HG03066 (cell line): Measurements from ENCODE around the gene IKZF2.

ENCODE experiments used
- ATAC-seq: cut with Tn5 transposase; IDR thresholded peaks from one replicate; pipeline ENCODE4 v1.9.1; 2021; ENCODE audit warnings: low read depth; ENCODE audit not compliant: unreplicated experiment

Gene IKZF2

DNA sequence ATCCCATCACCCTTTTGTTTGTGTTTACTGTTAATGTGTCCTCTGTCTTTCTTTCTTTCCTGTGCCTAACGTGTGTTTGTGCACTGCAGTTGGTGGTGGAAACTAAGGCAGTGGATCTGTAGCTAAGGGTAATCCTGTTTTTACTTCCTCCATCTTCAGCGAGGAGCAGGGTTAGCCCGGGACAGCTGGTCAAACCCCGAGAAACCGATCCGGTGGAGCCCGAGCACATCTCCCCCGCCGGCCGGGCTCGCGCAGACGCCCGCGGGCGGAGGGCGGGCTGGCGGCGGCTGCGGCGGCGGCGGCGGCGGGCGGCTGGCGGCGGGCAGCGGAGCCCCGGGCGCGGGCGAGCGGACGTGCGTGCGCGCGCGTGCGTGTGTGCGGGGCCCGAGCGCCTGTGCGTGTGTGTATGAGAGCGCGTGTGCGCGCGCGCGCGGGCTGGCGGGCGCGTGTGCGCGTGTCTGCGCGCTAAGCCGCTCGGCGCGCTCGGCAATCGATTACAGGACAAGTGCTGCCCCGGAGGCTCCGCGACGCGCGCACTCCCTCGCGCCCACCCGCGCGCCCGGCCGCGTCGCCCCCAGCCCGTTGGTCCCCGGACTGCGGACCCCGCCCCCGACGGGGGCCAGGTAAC lies at the start of gene IKZF2:
Gene IKZF2, minus strand, starts transcription at position 176 of the 628 bp plus-strand sequence. CDS start 2,983 bp downstream, outside the sequence.
- peak; percentile 58 for ATAC-seq

DNA sequence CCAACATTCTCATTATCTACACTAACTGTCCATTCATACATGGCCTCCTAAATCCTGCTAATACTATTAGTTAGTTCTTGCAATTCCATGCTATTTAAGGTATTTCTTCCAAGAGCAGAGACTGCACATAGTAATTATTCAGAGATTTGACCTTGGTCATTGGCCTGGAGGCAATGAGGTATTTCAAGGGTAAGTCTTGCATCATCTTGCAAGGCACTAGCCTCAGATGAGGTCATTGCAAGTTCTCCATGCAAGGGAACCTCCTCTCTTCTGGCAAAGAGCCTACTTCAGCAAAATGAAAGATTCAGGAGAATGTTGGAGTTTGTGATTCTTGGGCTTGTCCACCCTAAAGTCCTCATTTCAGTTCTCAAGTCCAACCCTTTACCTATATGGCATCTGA lies 48.5 kb upstream of the IKZF2 start:
- ATAC-seq: no peak

DNA sequence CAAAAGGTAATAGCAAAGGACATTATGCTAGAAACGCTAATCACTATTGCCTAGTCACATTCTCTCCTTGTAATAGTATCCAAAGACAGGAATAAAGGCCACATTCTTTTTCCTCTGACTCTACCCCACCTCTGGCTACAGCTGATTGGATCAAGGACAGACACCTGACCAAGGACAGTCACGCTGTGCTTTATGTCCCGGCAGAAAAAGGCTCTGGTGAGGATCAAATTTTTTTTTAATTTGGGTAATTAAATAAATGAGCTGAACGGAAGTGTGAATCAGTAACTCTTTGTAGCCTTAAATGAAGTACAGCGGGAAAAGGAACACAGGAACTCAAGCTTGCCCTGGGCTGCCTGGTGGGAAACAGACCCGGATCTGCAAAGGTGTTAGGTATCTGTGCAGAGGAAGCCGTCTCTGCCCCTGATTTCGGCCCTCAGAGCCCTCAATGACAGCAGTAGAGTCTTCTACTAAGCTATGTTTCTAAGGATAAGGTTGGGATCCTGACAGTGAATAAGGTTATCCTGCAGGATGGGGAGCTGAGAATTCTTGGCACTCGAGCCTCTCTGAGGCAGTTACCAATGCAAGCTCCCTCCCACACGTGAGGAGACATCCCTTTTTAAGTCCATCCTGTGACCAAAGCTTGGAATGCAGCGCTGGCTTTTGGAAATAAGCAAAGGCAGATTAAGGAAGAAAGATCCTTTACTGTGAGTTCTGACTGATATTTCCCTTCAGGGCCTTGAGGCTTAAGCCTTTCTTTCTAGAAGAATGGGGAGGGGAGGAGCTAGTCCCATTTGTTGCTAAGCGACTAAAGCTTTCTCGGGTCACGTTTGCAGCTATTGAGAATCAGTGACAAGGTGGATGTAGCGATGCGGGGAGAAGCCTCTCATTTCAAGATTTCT lies 37.8 kb upstream of the IKZF2 start:
- ATAC-seq: no peak

DNA sequence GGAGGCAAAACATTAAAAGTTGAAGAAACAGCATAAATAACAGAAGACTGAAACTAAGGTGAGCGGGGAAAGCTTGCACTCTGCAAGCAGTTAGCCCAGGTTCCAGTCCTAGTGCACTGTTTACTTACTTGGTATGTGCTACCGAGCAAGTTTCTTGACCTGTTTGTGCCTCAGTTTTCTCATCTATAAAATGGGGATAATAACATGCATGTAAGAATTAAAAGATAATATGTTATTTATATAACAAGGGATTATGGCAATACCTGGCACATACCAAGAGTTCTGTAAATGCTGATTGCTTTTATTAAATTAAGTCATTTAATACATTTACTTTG lies 37.1 kb upstream of the IKZF2 start:
- no peak for ATAC-seq

DNA sequence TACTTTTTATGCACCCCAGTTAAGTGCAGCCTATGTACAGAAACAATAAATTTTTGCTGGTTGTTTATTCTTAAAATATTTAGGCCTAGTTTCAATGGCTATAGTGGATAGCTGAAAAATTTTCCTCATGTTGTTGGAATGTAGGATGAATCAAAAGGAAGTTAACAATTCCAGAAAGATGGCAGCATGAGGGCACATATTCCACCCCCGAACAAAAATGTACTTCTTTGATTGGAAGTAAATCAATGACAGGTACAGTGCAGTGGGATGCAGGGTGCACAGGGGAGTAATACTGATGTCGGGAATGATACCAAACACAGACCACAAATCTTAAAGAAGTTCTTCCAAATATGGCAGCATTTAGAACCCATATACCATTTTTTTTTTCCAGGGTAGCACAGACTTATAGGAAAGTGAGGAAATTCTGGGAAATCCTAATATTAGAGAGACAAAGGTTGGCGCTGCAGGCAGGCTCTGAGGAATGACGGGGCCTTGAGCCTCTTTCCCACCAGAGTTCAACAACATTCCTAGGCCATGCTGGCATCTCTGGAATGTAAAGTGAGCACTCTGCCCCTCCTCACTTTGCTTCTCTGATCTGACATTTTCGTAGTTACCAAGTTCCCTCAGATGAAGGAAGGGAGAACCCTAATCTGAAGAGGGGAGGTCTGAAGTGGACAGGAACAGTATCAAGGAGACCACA lies 36.6 kb upstream of the IKZF2 start:
- ATAC-seq: no peak

DNA sequence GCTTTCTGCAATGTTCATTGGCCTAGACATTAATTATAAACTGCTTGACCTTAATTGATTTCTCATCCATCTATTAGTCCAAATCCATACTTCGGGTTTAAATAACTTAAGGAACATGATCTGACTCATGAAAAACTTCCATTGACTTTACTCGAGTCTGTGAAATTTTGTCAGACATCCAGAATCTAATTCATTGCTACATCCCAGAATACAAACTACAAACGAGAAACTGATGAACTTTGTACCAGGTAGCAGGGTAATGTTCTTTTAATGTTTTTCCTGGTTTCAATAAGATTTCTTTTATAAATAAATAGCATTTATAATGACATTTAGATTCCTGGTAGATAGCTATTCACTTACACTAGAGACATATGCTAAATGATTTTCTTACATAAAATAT lies 36.0 kb upstream of the IKZF2 start:
- no peak for ATAC-seq

DNA sequence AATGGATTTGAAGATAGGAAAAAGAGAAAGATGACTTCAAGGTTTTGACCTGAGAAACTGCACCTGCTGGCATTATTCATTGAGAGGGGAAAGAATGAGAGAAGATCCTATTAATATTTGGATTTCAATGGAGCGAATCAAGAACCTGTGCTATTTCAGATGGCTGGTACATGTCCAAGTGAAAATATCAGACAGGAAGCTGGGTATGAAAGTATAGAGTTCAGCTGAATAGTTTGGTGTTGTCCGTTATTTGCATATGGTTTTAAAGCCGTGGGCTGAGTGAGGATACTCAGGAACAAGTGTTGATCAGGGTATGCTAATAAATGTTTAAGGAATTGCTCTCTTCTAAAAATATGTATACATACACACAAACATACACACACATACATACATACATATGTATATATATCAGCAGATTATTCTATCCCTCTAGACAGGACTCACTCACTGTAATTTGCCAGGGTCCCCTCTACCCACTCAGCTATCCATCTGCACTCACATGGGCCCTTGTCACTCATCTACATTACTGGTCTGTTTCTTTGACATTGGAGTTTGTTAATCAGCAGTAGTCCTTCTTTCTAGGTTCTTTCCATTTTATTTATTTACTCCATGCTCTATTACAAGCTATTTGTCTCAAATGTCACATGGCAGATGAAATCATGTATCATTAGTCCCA lies 33.9 kb upstream of the IKZF2 start:
- ATAC-seq: peak; percentile 99

DNA sequence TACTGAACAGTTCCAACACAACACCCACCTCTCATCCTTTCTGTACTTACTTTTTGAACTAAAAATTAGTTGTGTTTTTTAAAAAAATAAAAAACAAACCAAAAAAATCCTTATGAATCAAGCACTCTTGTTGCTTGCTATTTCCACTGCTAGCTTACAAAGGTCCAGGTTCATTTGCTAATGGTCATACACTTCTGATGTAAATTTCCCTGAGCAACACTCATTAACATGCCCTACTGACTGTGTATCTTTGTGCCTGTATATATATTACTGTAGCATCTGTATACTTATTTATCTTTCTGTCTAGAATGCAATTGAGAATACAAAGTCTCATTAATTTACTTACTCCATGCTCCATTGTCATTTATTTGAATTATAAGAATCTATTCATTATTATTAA lies 30.3 kb upstream of the IKZF2 start:
- ATAC-seq: no peak

DNA sequence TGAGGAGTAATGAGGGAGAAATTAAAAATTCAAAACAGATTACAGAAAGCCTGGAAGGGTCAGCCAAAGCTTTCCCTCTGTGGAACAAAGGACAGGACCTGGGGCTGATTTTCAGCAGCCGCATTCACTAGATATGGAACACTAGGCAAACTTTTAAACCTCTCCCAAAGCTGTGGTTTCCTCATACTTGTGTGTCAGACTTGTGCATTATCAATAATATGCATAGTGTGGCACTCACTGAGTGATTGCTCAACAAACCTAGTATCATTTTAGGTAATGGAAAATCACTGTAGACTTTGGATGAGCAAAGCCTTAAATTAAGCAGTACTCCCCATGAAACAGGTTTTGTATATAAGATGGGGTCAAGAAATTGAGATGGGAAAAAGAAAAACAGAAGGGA lies 26.3 kb upstream of the IKZF2 start:
- no peak for ATAC-seq

DNA sequence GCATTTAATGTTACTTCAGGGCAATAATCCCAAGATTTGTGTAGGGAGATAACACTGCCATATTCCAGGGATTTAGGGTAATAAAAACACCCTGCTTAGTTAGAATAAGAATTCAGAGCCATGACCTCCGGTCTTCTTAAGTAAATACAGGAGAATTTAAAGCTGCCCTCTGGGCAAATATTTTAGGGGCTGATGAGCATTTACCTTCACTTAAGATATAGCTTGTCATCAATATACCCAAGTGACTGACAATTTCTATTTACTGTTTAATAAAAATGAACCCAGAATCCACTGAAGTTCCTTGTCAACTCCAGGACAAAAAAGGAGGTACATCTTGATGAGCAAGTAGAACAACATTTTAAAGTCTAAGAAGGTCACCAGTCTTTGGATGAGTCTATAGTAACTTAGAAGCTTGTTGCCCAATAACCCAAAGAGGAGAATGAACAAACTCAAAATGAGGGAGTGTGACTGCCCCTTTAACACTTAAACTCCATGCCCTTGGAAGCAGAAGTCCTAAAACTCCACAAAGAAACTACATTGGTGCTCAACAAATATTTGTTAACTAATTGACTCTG lies 24.3 kb upstream of the IKZF2 start:
- ATAC-seq: no peak

DNA sequence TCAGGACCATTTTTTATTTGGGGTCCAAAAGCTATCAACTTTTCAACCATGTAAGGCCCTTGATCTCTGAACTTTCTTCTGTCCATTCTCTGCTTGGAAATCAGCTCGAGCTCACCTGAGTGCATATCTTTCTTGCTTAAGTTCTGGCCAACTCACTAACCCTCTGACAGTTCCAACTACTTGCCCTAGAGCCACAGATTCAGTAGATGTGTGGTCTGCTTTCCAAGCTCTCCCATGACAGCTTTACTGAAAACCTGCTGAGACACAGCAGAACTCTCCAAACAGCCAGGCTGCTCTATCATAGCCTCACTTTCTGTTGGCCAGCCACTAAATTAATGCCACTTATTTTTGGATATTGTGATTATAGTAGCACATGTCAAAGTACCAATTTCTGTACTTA lies 21.2 kb upstream of the IKZF2 start:
- no peak for ATAC-seq

DNA sequence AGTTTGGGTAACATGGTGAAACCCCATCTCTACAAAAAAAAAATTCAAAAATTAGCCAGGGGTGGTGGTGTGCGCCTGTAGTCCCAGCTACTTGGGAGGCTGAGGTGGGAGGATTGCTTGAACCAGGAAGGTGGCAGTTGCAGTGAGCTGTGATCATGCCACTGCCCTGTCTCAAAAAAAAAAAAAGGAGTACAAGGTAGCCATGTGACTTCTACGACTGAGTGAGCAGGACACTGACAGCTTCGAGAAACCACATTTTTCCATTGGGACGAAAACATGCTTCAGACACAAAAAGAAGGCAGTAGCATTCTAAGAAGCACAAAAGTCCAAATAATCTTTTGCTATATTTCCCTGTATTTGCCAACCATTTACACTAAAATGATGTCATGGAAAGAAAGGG lies 19.7 kb upstream of the IKZF2 start:
- no peak for ATAC-seq

DNA sequence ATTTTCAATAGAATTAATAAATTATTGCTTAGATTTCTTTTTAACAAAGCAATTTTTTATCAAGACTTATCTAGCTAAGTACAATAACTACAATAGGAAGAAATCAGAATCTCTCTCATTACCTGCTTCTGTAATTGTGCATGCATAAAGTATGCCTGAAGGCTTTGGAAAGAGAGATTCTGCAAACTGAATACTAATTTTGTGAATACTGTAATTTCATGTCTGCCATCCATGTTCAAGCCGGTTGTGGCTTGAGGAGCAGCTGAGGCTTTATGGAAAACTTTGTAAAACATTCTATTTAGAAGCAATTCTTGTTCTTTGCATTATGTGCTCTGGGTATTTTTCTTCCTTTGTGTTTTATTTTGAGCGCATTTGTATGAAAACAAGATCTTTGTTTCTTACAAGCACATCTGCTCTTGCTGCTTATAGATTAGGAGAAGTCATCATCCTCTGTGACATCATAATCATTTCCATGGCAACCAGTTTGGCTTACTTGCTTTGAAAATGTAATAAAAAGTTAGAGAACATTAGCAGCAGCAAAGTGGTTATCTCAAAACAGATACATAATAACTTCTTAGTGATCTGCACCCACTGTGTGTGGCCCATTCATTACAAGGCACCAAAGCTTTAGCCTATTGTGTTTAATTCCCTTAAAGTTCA lies 16.0 kb upstream of the IKZF2 start:
- ATAC-seq: no peak

DNA sequence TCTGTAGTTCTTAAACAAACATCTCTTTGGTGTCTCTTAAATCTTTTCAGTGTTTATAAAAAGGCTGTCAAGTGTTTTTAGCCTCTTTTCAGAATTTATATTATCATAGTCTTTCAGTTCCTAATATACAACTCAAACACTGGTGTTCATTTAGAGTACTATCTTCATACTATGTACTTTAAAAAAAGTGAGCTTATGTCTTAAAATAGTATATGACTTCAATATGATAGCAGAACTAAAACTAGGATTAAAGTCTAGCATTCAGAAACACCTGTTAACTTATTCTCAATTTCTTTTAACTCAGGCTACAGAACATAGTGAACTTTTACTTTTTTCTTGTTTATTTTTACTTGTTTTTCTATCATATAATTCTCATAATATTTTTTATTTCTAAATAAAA lies 14.7 kb upstream of the IKZF2 start:
- peak; percentile 99 for ATAC-seq

DNA sequence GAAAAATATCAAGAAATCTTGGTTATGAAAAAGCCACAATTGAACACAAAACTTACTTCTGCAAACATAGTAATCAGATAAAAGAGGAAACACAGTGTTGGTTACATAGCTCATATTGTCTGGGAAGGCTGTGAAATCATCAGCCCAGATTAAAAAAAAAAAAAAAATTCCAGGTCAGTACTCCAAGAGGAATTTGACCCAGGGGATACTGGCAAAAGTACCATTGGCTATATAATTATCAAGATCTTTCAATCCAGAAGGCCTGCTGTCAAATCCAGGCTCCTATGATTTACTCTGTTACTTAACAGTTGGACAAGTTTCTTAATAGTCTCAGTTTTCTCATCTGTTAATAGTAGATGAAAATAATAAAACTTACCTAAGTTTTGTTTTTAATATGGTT lies 12.9 kb upstream of the IKZF2 start:
- no peak for ATAC-seq

DNA sequence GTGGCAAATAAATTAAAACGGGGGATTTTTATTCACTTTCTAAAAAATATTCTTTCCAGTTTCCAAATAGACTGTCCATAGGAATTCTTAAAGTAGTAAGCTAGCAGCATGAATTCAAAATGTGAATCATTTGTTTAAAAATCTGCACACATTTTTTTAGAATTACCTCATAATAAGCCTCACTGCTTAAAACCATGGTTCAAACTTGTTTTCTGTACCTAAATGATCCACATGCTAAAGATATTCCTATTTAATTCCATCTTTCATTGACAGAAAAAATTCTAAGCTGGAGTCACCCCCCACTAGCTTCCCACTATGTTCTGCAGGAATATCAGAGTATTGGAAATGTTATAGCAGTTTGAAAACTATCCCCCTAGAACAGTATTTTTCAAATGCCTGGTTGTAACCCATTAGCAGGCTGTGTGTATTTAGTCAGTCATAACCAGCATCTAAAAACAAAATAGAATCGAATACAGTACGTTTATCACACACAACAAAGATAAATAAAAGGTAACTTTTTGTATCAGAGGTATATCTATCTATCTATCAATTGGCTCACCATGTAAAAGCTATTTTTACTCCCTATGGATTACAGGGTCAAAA lies 11.2 kb upstream of the IKZF2 start:
- ATAC-seq: no peak

DNA sequence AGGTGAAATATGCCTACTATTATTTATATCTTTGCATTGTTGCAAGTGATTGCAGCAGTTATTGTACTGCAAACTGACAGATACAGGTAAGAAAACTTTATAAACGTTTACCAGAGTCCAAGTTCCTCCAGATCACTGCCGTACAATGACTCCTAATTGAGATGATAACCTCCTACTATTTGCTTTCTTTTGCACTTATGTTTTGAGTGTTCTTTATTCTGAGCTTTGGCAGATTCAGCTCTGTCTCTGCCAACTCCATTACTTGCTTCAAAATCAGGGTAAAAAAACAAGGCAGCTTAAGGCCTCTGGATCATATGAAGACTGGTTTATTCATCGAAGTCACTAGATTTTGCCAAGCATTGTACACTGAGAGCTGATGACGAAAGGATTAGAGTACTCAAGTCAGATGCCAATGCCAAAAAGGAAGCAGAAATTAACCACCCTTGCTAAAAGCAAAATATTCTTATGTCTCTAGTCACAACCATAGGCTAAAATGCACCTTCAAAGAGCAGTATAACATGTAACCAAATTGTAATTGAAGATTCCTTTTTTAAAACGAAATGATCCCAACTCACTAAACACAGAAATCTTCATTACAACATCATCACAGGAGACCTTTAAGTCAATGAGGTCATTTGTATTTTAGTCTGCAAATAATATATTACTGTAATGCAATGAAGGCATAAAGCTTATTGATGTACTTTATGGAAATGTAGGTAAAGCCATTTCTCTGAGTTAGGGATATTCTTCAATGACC lies 10.5 kb upstream of the IKZF2 start:
- no peak for ATAC-seq

DNA sequence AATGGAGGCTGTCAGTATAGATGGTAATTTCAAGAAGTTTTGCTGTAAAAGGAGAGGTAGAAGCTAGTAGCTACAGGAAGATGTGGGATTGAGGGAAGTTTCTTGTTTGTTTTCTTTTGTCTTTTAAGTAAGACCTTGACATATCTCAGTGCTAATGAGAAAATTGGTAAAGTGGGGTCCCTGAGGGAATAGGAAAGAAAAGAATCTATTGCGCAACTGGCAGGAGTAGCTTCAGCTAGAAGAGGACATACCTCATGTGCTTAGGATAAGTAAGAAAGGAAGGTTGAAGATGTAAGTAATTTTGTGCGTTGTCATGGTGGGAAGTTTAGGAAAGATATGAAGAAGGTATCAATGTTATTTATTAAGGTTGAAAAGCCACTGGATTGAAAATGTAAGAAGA lies 8.4 kb upstream of the IKZF2 start:
- ATAC-seq: no peak

DNA sequence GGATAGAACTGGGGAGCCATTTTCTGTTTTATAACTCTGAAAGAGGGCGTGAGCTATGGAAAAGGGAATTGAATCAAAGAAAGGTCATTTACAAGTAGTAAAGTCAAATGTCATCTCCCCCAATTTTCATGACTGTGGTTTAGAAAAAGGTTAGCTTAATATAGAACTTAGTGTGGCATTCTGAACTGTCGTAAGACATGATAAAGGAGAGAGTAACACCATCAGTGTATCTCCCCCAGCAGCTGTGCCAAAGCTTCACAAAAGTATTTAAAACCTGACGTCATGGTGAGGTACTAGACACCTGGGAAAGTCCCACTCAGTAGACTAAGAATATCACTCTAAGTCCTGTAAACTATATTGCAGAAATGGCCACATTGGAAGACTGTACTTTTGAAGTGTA lies 5.8 kb upstream of the IKZF2 start:
- peak; percentile 60 for ATAC-seq
